IPS DF 6.9 (cell line): ENCODE data around the gene SIT1.
A peak's percentile ranks its signal among the peaks of the same experiment; 100 is the strongest.
"Not testable (repeated sequence)": the region's sequence is repeated elsewhere in the genome, so short reads cannot be mapped to it uniquely, and the experiment has no call there.

Source experiments
- DNase-seq: peaks from one replicate; pipeline ENCODE4 v3.0.0-alpha.2; 2013; ENCODE audit warnings: low read depth, low spot score
- H3K27ac ChIP-seq: one replicate; pipeline ENCODE4 v1.5.1; 2013; ENCODE audit warnings: low read length, control low read depth
- H3K27me3 ChIP-seq: 2 replicates; pipeline ENCODE4 v1.6.1; 2013; ENCODE audit warnings: mild to moderate bottlenecking, low read length; ENCODE audit not compliant: control insufficient read depth, insufficient read depth
- H3K36me3 ChIP-seq: 2 replicates; pipeline ENCODE4 v1.6.1; 2013; ENCODE audit warnings: low read length; ENCODE audit not compliant: control insufficient read depth, insufficient read depth
- H3K4me1 ChIP-seq: 2 replicates; pipeline ENCODE4 v1.6.1; 2013; ENCODE audit warnings: low read length; ENCODE audit not compliant: control insufficient read depth, insufficient read depth
- H3K4me3 ChIP-seq: 2 replicates; pipeline ENCODE4 v1.5.1; 2013; ENCODE audit warnings: mild to moderate bottlenecking, low read length
- H3K9me3 ChIP-seq: 2 replicates; pipeline ENCODE4 v1.6.1; 2013; ENCODE audit warnings: low read length, inconsistent platforms; ENCODE audit not compliant: control insufficient read depth, insufficient read depth
- WGBS: extraction: QIAGEN DNeasy Blood & Tissue Kit; methylation state at CpG from one replicate; pipeline ENCODE4 v1.1.7; 2013; ENCODE audit warnings: mixed read lengths, missing lambda C conversion rate; ENCODE audit not compliant: insufficient read length, insufficient coverage; 5-methylcytosine and 5-hydroxymethylcytosine counted together

Gene SIT1

DNA sequence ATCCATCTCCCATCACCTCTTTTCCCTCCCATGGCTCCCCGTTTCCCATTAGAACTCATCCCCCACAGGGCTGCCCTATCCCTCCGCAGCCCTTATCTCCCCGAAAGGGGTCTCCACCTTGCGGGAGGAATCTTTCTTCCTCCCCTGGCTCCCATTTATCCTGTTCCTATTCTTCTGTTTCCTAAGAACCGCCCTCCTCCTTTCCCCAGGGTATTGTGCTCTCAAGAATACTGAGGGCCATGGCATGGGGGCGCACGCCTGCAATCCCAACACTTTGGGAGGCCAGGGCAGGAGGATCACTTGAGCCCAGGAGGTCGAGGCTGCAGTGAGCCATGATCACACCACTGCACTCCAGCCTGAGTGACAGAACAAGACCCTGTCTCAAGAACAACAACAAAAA lies 33.2 kb downstream of the SIT1 start:
- no peaks in the 10 kb centered on the region for H3K27me3 ChIP-seq
- no peaks in the 10 kb centered on the region for H3K9me3 ChIP-seq
- H3K36me3 ChIP-seq: no peaks in the 10 kb centered on the region
- no peak overlapping the region for H3K27ac ChIP-seq
- WGBS: no CpG with 5 or more reads among the region's 8 CpGs
- H3K4me3 ChIP-seq: peak overlapping the region; percentile 41; the same call in 1 of the 2 replicates
- DNase-seq: no peak
- H3K4me1 ChIP-seq: no peaks in the 10 kb centered on the region

DNA sequence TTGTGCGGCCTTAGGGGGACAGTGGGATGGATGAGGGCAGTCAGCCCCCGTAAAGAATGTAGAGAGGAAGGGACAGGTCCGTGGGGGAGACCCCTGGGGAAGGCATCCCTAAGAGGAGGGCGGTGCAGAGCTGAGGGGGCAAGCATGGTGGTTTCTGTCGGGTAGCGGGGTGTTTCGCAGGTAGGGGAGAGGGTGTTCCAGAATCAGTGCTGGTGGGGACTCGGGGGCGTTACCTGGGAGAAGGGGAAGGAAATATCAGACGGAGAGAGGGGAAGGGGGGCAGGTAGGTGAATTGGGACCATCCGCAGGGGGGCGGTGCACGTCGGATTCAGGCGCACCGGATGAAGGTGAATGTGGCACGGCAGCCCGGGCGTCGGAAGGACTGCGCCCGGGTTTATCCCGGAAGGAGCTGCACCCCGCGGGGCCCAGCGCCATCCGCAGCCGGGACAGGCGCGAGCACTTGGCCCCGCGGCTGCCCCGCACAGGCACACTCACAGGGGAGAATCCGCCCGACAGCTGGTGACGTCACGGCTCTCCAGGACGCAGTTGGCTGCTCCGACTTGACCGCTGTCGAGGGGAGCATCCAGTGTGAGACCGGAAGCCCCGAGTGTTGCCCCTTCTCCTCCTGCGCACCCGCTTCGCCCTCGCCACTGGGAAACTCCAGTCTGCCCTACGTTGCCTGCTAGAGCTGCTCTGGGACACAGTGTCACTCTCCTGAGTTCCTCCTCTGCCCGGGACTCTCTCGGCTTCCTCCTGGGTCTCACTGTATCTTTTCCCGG lies 33.9 kb downstream of the SIT1 start:
- DNase-seq: no peak
- Histone ChIP-seq H3K27me3 (no peaks in the 10 kb centered on the region), H3K36me3 (no peaks in the 10 kb centered on the region), H3K9me3 (no peaks in the 10 kb centered on the region), H3K27ac (no peak overlapping the region), H3K4me1 (no peaks in the 10 kb centered on the region), H3K4me3 (peak overlapping the region; percentile 41; the same call in 1 of the 2 replicates)
- WGBS: no CpG with 5 or more reads among the region's 51 CpGs

DNA sequence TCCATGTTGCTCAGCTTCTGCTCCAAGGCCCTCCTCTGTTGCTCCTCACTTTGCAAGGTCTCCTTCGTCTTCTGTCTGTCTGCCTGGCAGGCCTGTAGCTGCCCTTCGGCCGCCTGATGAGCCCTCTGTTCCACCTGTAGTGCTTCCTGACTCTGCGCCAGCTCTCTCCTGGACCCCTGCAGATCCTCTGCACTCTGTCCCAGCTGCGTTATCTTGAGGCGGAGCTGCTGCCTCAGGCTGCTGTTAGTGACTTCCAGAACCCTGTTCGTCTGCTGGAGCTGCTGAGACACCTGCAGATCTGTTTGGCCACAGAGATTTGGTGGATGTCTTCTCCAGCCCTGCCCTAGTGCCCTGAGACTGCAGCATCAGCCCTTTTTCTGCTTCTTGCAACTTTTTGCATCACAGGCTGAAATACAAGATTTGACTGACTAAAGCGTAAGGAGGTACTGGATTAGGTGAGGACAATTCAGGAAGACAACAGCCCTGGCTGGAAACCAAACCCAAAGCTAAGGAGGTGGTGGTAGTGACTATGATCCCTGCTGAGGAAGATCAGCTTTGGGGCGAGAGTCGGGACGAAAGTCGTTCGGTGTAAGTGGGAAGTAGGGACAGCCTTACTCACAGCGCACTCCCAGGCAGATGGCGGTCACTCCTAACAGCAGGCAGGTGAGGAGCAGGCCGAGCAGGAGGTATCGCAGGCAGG lies 34.6 kb downstream of the SIT1 start:
- no CpG with 5 or more reads among the region's 17 CpGs for WGBS
- no peaks in the 10 kb centered on the region for H3K4me1 ChIP-seq
- H3K9me3 ChIP-seq: no peaks in the 10 kb centered on the region
- H3K27ac ChIP-seq: no peak overlapping the region
- no peaks in the 10 kb centered on the region for H3K27me3 ChIP-seq
- DNase-seq: no peak
- H3K36me3 ChIP-seq: no peaks in the 10 kb centered on the region
- peak overlapping the region; percentile 41; the same call in 1 of the 2 replicates for H3K4me3 ChIP-seq

GRCh38 chr9:35612843-35613242 lies 37.9 kb downstream of the SIT1 start:
- no peaks in the 10 kb centered on the region for H3K27me3 ChIP-seq
- WGBS: no CpG with 5 or more reads among the region's 2 CpGs
- no peak overlapping the region for H3K27ac ChIP-seq
- H3K36me3 ChIP-seq: 0 out of 2 replicates have a peak, but pooled peaks cover 3% of the 10 kb centered on the region
- DNase-seq: no peak
- H3K9me3 ChIP-seq: no peaks in the 10 kb centered on the region
- H3K4me3 ChIP-seq: no peak overlapping the region
- no peaks in the 10 kb centered on the region for H3K4me1 ChIP-seq

- H3K9me3 ChIP-seq, H3K4me1 ChIP-seq, DNase-seq, H3K4me3 ChIP-seq, H3K27ac ChIP-seq, H3K36me3 ChIP-seq, H3K27me3 ChIP-seq: not testable (repeated sequence)
- WGBS: no CpG with 5 or more reads among the region's 4 CpGs
Observed at GRCh38 chr9:35612066-35612465, 38.7 kb downstream of the SIT1 start.

DNA sequence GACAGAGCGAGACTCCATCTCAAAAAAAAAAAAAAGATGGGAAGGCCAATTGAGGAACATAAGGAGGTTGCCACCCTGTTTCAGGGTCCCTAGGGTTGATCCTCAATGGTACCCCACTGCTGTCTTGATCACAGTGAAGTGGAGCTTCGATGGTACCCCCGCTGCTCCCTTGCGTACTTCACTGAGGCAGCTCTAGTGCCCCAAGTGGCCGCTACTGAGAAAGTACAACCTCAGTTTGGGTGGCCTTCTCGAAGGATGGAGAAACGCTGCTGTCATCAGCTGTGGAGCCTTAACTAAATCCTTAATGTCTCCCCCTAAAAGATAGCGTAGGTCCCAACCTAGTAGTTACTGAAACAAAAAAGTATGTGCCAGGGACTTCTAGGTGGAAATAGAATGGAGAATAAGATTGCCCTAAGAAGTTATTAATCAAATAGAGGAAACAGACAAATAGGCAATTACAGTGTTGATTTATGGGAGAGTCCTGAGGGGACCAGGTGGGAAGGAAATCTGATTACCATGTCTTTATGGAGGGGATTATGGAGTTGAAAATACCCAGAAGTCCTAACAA lies 39.4 kb downstream of the SIT1 start:
- Histone ChIP-seq H3K4me3 (no peak overlapping the region), H3K27ac (no peak overlapping the region), H3K9me3 (no peaks in the 10 kb centered on the region), H3K36me3 (0 out of 2 replicates have a peak, but pooled peaks cover 3% of the 10 kb centered on the region), H3K27me3 (no peaks in the 10 kb centered on the region), H3K4me1 (no peaks in the 10 kb centered on the region)
- DNase-seq: no peak
- no CpG with 5 or more reads among the region's 8 CpGs for WGBS

GRCh38 chr9:35609820-35610163 lies 40.9 kb downstream of the SIT1 start:
- no CpG with 5 or more reads among the region's 13 CpGs for WGBS
- no peak overlapping the region for H3K27ac ChIP-seq
- 0 out of 2 replicates have a peak, but pooled peaks cover 3% of the 10 kb centered on the region for H3K36me3 ChIP-seq
- no peaks in the 10 kb centered on the region for H3K9me3 ChIP-seq
- no peak for DNase-seq
- no peaks in the 10 kb centered on the region for H3K27me3 ChIP-seq
- H3K4me1 ChIP-seq: peaks cover 1% of the 10 kb centered on the region; the same call in 1 of the 2 replicates
- H3K4me3 ChIP-seq: no peak overlapping the region

DNA sequence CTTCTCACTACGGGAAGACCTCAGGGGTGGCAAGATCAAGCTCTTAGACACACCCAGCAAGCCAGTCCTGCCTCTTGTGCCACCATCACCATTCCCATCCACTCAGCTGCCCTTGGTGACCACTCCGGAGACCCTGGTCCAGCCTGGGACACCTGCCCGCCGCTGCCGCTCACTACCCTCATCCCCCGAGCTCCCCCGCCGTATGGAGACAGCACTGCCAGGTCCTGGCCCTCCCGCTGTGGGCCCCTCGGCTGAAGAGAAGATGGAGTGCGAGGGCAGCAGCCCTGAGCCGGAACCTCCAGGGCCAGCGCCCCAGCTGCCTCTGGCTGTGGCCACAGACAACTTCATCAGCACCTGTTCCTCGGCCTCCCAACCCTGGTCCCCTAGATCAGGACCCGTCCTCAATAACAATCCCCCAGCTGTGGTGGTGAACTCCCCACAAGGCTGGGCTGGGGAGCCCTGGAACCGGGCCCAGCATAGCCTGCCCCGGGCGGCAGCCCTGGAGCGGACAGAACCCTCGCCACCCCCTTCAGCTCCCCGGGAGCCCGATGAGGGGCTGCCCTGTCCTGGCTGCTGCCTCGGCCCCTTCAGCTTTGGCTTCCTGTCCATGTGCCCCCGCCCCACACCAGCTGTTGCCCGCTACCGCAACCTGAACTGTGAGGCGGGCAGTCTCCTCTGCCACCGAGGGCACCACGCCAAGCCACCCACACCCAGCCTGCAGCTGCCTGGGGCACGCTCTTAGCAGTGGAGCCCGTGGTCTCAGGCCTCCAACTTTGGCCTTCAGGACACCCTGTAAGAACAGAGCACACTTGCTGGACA lies 41.5 kb downstream of the SIT1 start:
- peaks cover 1% of the 10 kb centered on the region; the same call in 1 of the 2 replicates for H3K4me1 ChIP-seq
- H3K27me3 ChIP-seq: no peaks in the 10 kb centered on the region
- H3K4me3 ChIP-seq: no peak overlapping the region
- H3K9me3 ChIP-seq: no peaks in the 10 kb centered on the region
- WGBS: no CpG with 5 or more reads among the region's 31 CpGs
- 0 out of 2 replicates have a peak, but pooled peaks cover 3% of the 10 kb centered on the region for H3K36me3 ChIP-seq
- no peak for DNase-seq
- H3K27ac ChIP-seq: no peak overlapping the region

GRCh38 chr9:35608221-35608620 lies 42.5 kb downstream of the SIT1 start:
- H3K36me3 ChIP-seq: 0 out of 2 replicates have a peak, but pooled peaks cover 3% of the 10 kb centered on the region
- no peak overlapping the region for H3K27ac ChIP-seq
- DNase-seq: no peak
- H3K9me3 ChIP-seq: no peaks in the 10 kb centered on the region
- WGBS: no CpG with 5 or more reads among the region's 7 CpGs
- H3K27me3 ChIP-seq: no peaks in the 10 kb centered on the region
- H3K4me3 ChIP-seq: no peak overlapping the region
- peaks cover 1% of the 10 kb centered on the region; the same call in 1 of the 2 replicates for H3K4me1 ChIP-seq

GRCh38 chr9:35606726-35607125 lies 44.0 kb downstream of the SIT1 start:
- DNase-seq: no peak
- Histone ChIP-seq H3K27me3 (no peaks in the 10 kb centered on the region), H3K27ac (no peak overlapping the region), H3K36me3 (0 out of 2 replicates have a peak, but pooled peaks cover 3% of the 10 kb centered on the region), H3K4me1 (peaks cover 1% of the 10 kb centered on the region; the same call in 1 of the 2 replicates), H3K9me3 (no peaks in the 10 kb centered on the region), H3K4me3 (no peak overlapping the region)
- no CpG with 5 or more reads among the region's 7 CpGs for WGBS
